ENCODE results near the gene UGGT2.
A peak's percentile ranks its signal among the peaks of the same experiment; 100 is the strongest.
"Not testable (repeated sequence)": the region's sequence is repeated elsewhere in the genome, so short reads cannot be mapped to it uniquely, and the experiment has no call there.

UGGT2 gene

DNA sequence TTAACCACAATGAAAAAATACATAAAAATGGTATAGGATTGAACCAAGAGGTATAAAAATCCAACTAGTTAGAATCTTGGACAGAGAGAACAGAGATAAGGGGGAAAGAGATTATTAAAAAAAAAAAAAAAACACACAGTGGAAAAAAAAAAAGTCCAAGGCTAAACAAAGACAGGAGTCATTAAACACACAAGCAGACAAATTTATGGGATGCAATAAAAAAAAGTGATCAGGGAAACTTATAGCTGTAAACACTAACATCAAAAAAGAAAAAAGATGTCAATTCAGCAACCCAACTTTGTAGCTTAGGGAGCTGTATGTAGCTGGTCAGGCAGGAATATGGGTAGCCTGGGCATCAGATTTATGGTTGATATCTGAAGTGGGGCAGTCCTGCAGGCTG is 247.3 kb downstream of the UGGT2 start:
- no peak for FAIRE-seq
- DNase-seq (ENCODE audit: low spot score) = no peak

DNA sequence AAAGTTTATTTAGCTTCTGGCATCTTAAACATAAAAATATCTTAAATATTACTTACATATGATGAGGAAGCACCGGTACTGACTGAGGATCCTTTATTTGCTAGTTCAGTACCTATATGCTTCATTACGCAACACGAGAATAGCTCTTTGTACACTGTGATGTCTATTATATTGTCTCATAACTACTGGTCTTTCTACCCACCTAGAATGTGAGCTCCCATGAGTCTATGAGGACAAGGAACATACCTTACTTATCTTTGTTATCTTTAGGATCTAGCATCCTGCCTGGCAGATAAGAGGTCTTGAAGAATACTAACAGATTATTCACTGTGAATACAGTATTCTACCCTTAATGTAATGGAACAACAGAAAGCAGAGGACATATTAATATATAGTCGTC is 251.4 kb downstream of the UGGT2 start:
- DNase-seq (ENCODE audit: low spot score) (no peak), FAIRE-seq (no peak)

GRCh38 chr13:95800436-95800835 is 252.8 kb downstream of the UGGT2 start:
- FAIRE-seq = no peak
- DNase-seq (ENCODE audit: low spot score) = no peak

DNA sequence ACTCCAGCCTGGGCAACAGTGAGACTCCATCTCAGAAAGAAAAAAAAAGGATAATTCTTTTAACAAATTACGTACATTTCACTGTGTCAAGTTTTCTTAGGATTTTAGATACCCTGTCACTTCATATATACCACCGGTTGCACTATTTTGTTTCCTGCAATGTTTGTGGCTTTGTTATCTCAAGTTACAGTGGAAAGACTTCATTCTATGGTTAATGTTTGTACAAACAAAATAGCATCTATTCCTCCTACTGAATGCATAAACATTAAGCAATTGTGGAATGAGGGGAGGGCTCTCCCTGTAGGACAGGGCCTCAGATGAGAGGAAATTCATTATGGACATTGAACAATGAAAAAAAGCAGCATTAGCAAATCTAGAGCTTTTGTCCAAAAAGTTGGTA is 256.2 kb downstream of the UGGT2 start:
- no peak for FAIRE-seq
- no peak for DNase-seq (ENCODE audit: low spot score)

DNA sequence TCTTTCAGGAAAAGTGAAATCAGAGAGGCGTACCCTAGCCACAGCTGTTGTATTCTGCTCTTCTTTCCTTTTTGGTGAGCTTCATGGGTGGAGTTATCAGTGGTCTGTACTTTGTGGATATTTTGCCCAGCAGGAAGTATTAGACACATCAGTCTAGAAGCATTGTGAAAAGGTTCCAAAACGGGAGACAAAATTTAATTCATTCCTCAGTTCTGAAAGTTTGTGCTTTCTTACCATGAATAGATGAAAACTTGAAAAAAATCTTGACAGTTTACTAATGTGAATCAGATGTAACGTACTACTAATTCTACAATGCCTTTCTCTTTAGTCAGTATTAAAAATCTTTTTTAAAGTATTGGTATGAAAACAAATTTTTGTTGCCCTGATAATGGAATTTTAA is 259.4 kb downstream of the UGGT2 start:
- FAIRE-seq (no peak), DNase-seq (ENCODE audit: low spot score) (no peak)

GRCh38 chr13:95793018-95793555 is 260.1 kb downstream of the UGGT2 start:
- no peak for FAIRE-seq
- DNase-seq (ENCODE audit: low spot score) = no peak

- DNase-seq (ENCODE audit: low spot score) = no peak
- FAIRE-seq = no peak
Measured at GRCh38 chr13:95791084-95791722, 262.0 kb downstream of the UGGT2 start.

DNA sequence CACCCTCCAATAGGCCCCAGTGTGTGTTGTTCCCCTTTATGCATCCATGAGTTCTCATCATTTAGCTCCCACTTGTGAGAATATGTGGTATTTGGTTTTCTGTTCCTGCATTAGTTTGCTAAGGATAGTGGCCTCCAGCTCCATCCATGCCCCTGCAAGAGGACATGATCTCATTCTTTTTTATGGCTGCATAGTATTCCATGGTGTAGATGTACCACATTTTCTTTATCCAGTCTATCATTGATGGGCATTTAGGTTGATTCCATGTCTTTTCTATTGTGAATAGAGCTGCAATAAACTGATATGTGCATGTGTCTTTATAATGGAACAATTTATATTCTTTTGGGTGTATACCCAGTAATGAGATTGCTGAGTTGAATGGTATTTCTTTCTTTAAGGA is 263.9 kb downstream of the UGGT2 start:
- not testable (repeated sequence) for FAIRE-seq; DNase-seq (ENCODE audit: low spot score)

- no peak for DNase-seq (ENCODE audit: low spot score)
- FAIRE-seq = no peak
Measured at GRCh38 chr13:95788100-95788463, 265.1 kb downstream of the UGGT2 start.

- FAIRE-seq (no peak), DNase-seq (ENCODE audit: low spot score) (no peak)
Measured at GRCh38 chr13:95787356-95788099, 265.7 kb downstream of the UGGT2 start.

GRCh38 chr13:95784900-95785290 is 268.3 kb downstream of the UGGT2 start:
- DNase-seq (ENCODE audit: low spot score) = peak; percentile 10
- FAIRE-seq = no peak

DNA sequence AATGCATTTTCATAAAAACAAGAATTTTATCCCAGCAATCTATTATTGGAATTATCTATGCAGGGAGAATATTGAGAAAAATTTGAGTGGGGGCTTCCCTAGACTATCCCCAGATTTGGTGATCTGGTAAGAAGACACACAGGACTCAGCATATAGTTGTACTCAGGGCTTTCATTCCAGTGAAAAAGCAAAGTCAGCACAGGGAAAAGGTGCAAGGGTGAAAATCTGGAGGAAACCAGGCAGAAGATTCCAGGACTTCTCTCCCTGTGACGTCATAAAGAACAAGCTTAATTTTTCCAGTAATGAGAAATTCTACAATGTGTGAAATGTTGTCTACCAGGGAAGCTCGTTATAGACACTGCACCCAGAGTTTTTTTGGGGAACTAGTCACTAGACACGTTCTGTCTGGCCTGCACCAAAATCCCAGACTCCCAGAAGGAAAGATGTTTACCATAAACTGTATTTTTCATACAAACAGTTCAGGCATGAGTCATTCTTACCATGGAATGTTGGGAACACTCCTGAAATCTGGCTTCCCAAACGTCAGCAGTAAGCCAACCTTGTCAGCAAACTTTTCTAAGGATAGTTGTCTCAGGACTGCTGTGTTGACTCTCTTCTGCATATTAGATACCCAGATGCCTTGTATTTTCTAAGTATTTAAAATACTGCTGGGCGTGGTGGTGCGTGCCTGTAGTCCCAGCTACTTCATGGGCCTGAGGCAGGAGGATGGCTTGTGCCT is 268.9 kb downstream of the UGGT2 start:
- DNase-seq (ENCODE audit: low spot score) (peak; percentile 14), FAIRE-seq (no peak)

- FAIRE-seq (no peak), DNase-seq (ENCODE audit: low spot score) (no peak)
Measured at GRCh38 chr13:95783747-95784146, 269.5 kb downstream of the UGGT2 start.

GRCh38 chr13:95781940-95782339 is 271.3 kb downstream of the UGGT2 start:
- not testable (repeated sequence) for FAIRE-seq; DNase-seq (ENCODE audit: low spot score)

DNA sequence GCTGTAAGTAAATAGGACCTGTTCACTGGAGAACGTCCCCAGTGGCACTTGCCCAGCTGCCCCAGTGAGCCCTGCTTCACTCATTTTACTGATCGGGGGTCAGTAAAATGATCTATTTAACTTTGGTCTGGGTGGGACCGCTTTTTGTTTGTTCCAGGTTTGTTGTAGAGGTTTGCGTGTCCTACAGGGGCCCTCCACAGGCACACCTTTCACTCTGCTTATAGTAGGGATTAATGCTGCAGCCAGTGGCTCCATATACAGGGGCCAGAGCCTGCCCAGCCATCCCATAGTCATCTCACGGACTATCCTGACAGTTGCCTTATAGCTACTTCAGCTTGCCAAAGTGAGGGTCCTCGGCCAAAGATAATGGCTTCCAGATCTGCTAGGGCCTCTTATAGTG is 272.2 kb downstream of the UGGT2 start:
- DNase-seq (ENCODE audit: low spot score) (no peak), FAIRE-seq (no peak)

- no peak for DNase-seq (ENCODE audit: low spot score)
- FAIRE-seq = no peak
Measured at GRCh38 chr13:95779522-95779921, 273.7 kb downstream of the UGGT2 start.

- DNase-seq (ENCODE audit: low spot score) (no peak), FAIRE-seq (no peak)
Measured at GRCh38 chr13:95771905-95772304, 281.3 kb downstream of the UGGT2 start.

GRCh38 chr13:95763601-95764000 is 289.6 kb downstream of the UGGT2 start:
- FAIRE-seq = no peak
- DNase-seq (ENCODE audit: low spot score) = no peak

DNA sequence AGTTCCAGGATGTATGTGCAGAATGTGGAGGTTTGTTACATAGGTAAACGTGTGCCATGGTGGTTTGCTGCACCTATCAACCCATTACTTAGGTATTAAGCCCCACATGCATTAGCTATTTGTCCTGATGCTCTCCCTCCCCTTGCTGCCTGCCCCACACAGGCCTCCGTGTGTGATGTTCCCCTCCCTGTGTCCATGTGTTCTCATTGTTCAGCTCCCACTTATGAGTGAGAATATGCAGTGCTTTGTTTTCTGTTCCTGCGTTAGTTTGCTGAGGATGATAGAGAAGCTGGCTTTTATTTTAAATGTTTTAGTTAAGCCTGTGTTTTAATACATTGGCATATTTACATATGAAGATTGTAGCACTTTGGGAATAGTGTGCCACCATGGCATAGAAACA is 290.6 kb downstream of the UGGT2 start:
- not testable (repeated sequence) for FAIRE-seq; DNase-seq (ENCODE audit: low spot score)

DNA sequence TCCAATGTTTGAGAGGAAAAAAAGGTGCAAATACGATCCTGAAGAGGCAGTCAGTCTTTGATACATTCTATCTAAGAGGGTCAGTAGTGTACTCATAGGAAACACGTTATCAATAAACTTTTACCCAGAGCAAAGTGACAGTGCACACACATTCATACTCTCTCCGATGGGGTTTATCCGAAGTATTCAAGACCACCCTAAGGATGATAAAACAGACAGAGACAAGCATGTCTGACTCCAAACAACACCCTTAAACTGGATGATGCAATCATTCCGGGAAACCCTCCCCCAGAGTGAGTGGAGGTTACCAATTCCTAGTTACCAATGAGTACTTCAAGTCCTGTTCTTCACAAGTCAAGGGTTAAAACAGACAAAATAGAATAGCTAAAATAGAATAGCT is 297.1 kb downstream of the UGGT2 start:
- DNase-seq (ENCODE audit: low spot score) (no peak), FAIRE-seq (no peak)

DNA sequence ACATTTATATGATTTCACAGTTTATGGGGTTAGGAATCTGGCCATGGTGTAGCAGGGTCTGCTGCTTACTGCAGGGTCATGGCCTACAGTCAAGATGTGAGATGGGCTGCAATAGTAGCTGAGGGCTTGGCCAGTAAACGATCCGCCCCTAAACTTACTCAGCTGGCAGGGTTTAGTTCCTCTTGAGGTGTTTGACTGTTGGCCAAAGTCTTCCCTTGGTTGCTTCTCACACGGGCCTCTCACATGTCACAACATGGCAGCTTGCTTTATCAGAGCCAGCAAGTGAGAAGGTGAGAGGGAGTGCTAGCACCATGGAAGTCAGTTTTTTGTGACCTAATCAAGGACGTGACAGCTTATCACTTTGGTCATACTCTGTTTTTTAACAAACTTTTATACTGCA is 299.1 kb downstream of the UGGT2 start:
- no peak for FAIRE-seq

GRCh38 chr13:95752677-95753076 is 300.5 kb downstream of the UGGT2 start:
- no peak for DNase-seq (ENCODE audit: low spot score)
- FAIRE-seq = no peak

More for the DNA sequence above, 299.1 kb downstream of the UGGT2 start:
- no peak for DNase-seq (ENCODE audit: low spot score)

Data from RCC 7860 (cell line).